ENCODE data around the gene C3orf18.

- TF ChIP-seq POLR2AphosphoS5 (IDR thresholded peaks at IDR 0.05) (no peak), EZH2 (IDR thresholded peaks at IDR 0.05; ENCODE audit: borderline replicate concordance, insufficient read depth, low read length, poor library complexity, severe bottlenecking) (no peak), CTCF (IDR thresholded peaks at IDR 0.05; ENCODE audit: poor library complexity, severe bottlenecking) (no peak), RAD21 (conservative IDR thresholded peaks at IDR 0.05) (no peak), MXI1 (conservative IDR thresholded peaks at IDR 0.05; ENCODE audit: poor library complexity, severe bottlenecking) (no peak), EP300 (conservative IDR thresholded peaks at IDR 0.05; ENCODE audit: poor library complexity, severe bottlenecking) (no peak)
Measured at GRCh38 chr3:50591196-50591741, 23.7 kb upstream of the C3orf18 start.

Measured in neural cell (in vitro differentiated cells).